Peyer's patch (tissue), 4 donors: ENCODE results near the gene IFITM2. TPM values are rescaled to one million over a fixed set of nuclear protein-coding genes. Genes with fewer than 3 reads are reported as not detected.

Experiments
- DNase-seq, 3 donors: peaks; one replicate each; pipeline ENCODE4 v3.0.0-alpha.2; 2017 to 2019
- H3K27ac ChIP-seq, 4 donors: fragments of 200-600 bp; sonication (generic); one replicate each; pipeline ENCODE4 v1.5.1; 2016 to 2019
- H3K27me3 ChIP-seq, 2 donors: fragments of 200-600 bp; sonication (generic); one replicate each; pipeline ENCODE4 v1.5.1; 2019
- H3K36me3 ChIP-seq, 3 donors: fragments of 200-600 bp; sonication (generic); one replicate each; pipeline ENCODE4 v1.5.1; 2016 to 2019
- H3K4me1 ChIP-seq, 4 donors: fragments of 200-600 bp; sonication (generic); one replicate each; pipeline ENCODE4 v1.5.1; 2016 to 2019
- H3K4me3 ChIP-seq, 4 donors: fragments of 200-600 bp; sonication (generic); 1 replicate in 3 of 4; 2 replicates in 1 of 4; pipeline ENCODE4 v1.5.1; 2016 to 2019; ENCODE audit warnings: mild to moderate bottlenecking in 1 of 4
- H3K9me3 ChIP-seq, 4 donors: fragments of 200-600 bp; sonication (generic); one replicate each; pipeline ENCODE4 v1.5.1; 2016 to 2019; ENCODE audit warnings: mild to moderate bottlenecking in 1 of 4
- POLR2A ChIP-seq, 2 donors: fragments of 450-650 bp; IDR thresholded peaks; one replicate each; pipeline ENCODE4 v1.5.1; 2017; ENCODE audit warnings: antibody characterized with exemption in 2 of 2, mild to moderate bottlenecking in 2 of 2, moderate library complexity in 2 of 2
- total RNA-seq, 4 donors: library from RNA; depleted of rRNA; stranded (reverse); fragments of >200 nt; gene quantifications; one replicate each; pipeline ENCODE4 v1.1.0, GENCODE V29; 2016
- TF ChIP-seq, protein P1 (sequence below), 6 experiments: fragments of 450-650 bp in 4 of 6; fragments of 200-600 bp in 2 of 6; sonication (generic) in 1 of 6; IDR thresholded peaks; one replicate each; pipeline ENCODE4 v1.5.1; 2017 to 2019; ENCODE audit warnings: antibody characterized with exemption in 6 of 6, mild to moderate bottlenecking in 3 of 6, moderate library complexity in 1 of 6

The IFITM2 gene
- total RNA-seq, 4 donors from 2014 or later, result 15.6 to 98.2 (median 46.0) TPM

DNA sequence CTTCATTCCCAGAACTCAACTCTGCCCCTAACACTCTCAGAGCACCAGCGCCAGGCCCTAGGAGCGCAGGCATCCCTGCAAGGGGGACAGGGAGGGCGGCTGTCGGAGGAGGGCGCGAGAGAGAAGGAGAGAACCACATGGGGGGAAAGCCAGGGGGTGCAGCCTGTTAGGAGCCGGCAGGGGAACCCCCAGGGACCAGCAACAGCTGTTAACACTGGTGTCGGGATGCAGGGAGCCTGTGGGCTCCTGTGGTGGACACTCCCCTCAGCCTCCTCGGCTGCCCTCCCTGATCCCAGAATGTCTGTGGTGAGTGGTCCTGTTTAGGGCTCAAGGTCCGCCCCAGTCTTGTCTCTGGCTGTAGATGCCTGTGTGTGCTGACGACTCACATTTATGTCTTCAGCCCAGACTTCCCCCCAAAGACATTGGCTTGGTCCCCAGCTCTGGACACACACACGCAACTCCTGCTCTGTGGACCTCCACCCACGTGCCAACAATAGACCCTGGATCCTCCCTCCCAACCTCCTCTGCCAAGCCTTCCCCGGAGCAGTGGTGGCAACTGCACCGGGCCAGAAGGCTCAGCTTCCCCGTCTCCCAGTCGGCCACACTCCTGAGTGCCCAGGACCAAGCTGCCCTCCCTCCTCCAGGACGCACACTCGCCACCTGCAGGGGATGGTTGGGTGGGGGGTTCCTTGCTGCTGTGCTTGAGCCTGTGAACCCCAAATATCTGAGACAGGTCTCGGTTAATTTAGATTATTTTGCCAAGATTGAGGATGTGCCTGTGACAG lies 7.5 kb upstream of the IFITM2 start:
- peak in 1 of 3 donors; percentile 52 for DNase-seq
- peaks cover 0 to 9% of the 10 kb centered on the region in 2 donors for H3K27me3 ChIP-seq
- TF ChIP-seq, protein P1, sequence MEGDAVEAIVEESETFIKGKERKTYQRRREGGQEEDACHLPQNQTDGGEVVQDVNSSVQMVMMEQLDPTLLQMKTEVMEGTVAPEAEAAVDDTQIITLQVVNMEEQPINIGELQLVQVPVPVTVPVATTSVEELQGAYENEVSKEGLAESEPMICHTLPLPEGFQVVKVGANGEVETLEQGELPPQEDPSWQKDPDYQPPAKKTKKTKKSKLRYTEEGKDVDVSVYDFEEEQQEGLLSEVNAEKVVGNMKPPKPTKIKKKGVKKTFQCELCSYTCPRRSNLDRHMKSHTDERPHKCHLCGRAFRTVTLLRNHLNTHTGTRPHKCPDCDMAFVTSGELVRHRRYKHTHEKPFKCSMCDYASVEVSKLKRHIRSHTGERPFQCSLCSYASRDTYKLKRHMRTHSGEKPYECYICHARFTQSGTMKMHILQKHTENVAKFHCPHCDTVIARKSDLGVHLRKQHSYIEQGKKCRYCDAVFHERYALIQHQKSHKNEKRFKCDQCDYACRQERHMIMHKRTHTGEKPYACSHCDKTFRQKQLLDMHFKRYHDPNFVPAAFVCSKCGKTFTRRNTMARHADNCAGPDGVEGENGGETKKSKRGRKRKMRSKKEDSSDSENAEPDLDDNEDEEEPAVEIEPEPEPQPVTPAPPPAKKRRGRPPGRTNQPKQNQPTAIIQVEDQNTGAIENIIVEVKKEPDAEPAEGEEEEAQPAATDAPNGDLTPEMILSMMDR (IDR thresholded peaks at IDR 0.05), result no peak
- TF ChIP-seq POLR2A (IDR thresholded peaks at IDR 0.05), result no peak
- H3K4me3 ChIP-seq, result no peak overlapping the region
- no peak overlapping the region for H3K27ac ChIP-seq
- no peaks in the 10 kb centered on the region for H3K9me3 ChIP-seq
- peaks cover 0 to 24% (median 5%) of the 10 kb centered on the region in 4 donors for H3K4me1 ChIP-seq
- no peaks in the 10 kb centered on the region for H3K36me3 ChIP-seq

DNA sequence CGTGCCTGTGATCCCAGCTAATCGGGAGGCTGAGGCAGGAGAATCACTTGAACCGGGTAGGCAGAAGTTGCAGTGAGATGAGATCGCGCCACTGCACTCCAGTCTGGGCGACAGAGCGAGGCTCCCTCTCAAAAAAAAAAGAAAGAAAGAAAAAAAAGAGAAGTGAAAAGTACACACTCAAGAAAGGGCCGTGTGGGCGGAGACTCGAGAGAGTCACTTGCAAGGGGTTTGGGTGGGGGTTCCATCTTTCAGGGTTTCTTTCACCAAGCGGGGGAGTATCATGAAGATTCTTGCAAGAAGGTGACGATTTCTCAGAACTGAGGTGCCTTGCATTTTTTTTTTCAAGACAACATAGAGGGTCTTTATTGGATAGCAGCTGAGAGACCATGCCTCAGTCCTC lies 4.3 kb upstream of the IFITM2 start:
- no peaks in the 10 kb centered on the region for H3K36me3 ChIP-seq
- TF ChIP-seq POLR2A (IDR thresholded peaks at IDR 0.05), result no peak
- TF ChIP-seq, protein P1 (IDR thresholded peaks at IDR 0.05), result no peak
- H3K9me3 ChIP-seq, result no peaks in the 10 kb centered on the region
- H3K4me3 ChIP-seq, result no peak overlapping the region
- peak overlapping the region in 1 of 4 donors; percentile 27 for H3K27ac ChIP-seq
- peaks cover 0 to 9% of the 10 kb centered on the region in 2 donors for H3K27me3 ChIP-seq
- DNase-seq, result peak in 1 of 3 donors; percentile 77
- peaks cover 0 to 28% (median 0%) of the 10 kb centered on the region in 4 donors for H3K4me1 ChIP-seq

DNA sequence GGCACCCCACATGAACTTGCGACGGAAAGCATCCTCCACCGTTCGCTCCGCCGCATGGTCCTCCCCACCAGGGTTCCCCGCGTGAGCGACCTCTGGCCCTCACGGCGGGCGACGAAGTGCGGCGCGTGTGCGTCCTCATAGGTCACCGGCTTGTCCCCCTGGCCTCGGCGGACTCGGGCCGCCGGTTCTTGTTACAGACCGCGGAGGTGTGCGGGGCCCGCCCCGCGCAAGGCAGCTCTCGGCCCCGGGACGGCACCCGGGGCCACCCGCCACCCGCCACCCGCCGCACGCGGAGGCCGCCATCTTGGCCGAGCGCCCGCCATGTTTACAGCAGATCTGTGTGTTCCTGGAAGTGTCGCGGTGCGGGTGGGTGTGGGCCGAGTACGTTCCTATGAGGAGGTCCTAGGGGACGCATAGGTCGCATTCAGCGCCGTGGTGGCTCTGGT lies 3.5 kb upstream of the IFITM2 start:
- no peak overlapping the region for H3K4me3 ChIP-seq
- peaks cover 0 to 9% of the 10 kb centered on the region in 2 donors for H3K27me3 ChIP-seq
- no peaks in the 10 kb centered on the region for H3K9me3 ChIP-seq
- TF ChIP-seq, protein P1 (IDR thresholded peaks at IDR 0.05), result no peak
- no peak for TF ChIP-seq POLR2A (IDR thresholded peaks at IDR 0.05)
- peak overlapping the region in 1 of 4 donors; percentile 27 for H3K27ac ChIP-seq
- no peak for DNase-seq
- H3K4me1 ChIP-seq, result peaks cover 0 to 26% (median 0%) of the 10 kb centered on the region in 4 donors
- H3K36me3 ChIP-seq, result no peaks in the 10 kb centered on the region

DNA sequence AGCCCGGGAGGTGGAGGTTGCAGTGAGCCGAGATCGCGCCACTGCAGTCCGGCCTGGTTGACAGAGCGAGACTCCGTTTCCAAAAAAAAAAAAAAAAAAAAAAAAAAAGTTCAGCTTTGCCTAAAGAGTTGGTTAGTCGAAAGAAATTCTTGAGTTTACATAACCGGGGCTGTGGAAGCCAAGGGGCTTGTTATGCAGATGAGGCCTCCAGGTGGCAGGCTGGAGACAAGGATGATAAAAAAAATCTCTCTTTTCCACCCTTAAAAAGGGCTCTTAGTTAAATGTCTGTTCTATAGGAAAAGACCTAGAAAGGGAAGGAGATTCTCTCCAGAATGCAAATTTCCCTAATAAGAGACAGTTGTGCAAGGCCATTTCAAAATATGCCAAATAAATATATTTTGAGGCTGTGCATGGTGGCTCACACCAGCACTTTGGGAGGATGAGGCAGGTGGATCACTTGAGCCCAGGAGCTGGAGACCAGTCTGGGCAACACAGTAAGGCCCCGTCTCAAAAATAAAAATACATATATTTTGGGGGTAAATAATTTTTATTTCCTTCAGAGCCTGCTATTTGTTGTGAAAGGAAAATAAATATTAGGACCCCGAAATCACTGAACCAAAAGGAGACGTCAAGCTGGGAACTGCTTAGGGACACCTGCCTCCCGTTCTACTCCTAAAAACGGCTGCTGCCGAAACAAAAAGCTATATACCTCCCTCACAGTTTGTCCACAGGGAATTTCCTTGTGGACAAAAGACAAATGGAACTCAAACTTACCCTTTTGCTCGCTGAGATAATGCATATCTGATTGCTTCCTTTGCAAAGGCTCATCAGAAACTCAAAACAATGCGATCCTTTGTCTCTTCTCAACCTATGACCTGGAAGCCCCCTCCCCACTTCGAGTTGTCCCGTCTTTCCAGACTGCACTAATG lies 2.4 kb upstream of the IFITM2 start:
- Histone ChIP-seq H3K9me3 (no peaks in the 10 kb centered on the region), H3K27me3 (no peaks in the 10 kb centered on the region), H3K36me3 (no peaks in the 10 kb centered on the region), H3K4me1 (peaks cover 0 to 27% (median 1%) of the 10 kb centered on the region in 4 donors), H3K4me3 (no peak overlapping the region), H3K27ac (peak overlapping the region in 1 of 4 donors; percentile 31)
- TF ChIP-seq, protein P1 (IDR thresholded peaks at IDR 0.05), result peak; percentile 54 to 85 (median 81)
- no peak for TF ChIP-seq POLR2A (IDR thresholded peaks at IDR 0.05)
- DNase-seq, result peak in 2 of 3 donors; percentile 82 to 88

DNA sequence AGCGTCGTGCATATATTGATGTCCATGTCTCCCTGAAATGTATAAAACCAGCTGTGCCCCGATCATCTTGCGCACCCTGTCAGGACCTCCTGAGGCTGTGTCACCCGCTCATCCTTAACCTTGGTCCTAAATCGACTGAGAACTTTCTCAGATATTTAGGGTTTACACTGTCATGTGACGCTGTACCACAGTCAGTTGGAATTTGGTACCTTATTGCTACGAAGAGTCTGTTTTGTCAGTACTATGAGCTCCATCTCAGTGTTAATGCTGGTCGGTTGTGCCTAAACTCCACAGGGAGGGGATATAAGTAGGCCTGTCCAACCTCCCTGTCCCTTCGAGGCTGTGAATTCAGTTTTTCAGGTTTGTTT lies 1.8 kb upstream of the IFITM2 start:
- no peaks in the 10 kb centered on the region for H3K27me3 ChIP-seq
- DNase-seq, result no peak
- TF ChIP-seq, protein P1 (IDR thresholded peaks at IDR 0.05), result no peak
- no peak for TF ChIP-seq POLR2A (IDR thresholded peaks at IDR 0.05)
- no peak overlapping the region for H3K4me3 ChIP-seq
- H3K4me1 ChIP-seq, result peaks cover 0 to 22% (median 1%) of the 10 kb centered on the region in 4 donors
- H3K36me3 ChIP-seq, result no peaks in the 10 kb centered on the region
- H3K9me3 ChIP-seq, result no peaks in the 10 kb centered on the region
- peak overlapping the region in 2 of 4 donors; percentile 13 to 45 for H3K27ac ChIP-seq
